ENCODE measurements around the gene SNX27. TPM values are rescaled to one million over a fixed set of nuclear protein-coding genes. Genes with fewer than 3 reads are reported as not detected.

The SNX27 gene
- total RNA-seq, 1 experiment from 2014 or later = 56.0 TPM

DNA sequence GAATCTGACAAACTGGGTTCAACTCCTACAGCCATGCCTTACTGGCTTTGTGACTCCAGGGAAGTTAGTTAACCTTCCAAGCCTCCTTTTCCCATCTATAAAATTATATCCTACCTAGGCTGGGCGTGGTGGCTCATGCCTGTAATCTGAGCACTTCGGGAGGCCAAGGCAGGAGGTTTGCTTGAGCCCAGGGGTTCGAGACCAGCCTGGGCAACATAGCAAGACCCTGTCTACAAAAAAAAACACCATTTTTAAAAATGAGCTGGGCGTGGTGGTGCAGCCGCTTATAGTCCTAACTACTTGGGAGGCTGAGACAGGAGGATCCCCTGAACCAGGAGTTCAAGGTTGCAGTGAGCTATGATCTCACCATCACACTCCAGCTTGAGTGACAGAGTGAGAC is 89.7 kb downstream of the SNX27 start:
- ChIA-PET CTCF (interaction anchor here (1.0 kb wide), 1 partner anchor 14 kb away, joined by 3 read pairs; no protein-coding TSS in a partner anchor), POLR2A (no interaction called here)
- DNase-seq (ENCODE audit: low spot score) = no peak
- H3K27ac Mint-ChIP-seq = no peak overlapping the region
- TF ChIP-seq, protein P1, sequence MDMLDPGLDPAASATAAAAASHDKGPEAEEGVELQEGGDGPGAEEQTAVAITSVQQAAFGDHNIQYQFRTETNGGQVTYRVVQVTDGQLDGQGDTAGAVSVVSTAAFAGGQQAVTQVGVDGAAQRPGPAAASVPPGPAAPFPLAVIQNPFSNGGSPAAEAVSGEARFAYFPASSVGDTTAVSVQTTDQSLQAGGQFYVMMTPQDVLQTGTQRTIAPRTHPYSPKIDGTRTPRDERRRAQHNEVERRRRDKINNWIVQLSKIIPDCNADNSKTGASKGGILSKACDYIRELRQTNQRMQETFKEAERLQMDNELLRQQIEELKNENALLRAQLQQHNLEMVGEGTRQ (CRISPR knock-in tag; IDR thresholded peaks at IDR 0.05) = no peak
- no peak for TF ChIP-seq EMX1 (CRISPR knock-in tag; IDR thresholded peaks at IDR 0.05)
- no peak for TF ChIP-seq IRF2 (CRISPR knock-in tag; IDR thresholded peaks at IDR 0.05; ENCODE audit: borderline replicate concordance, low read depth)
- TF ChIP-seq MYBL2 (CRISPR knock-in tag; IDR thresholded peaks at IDR 0.05) = no peak
- TF ChIP-seq, protein P2, sequence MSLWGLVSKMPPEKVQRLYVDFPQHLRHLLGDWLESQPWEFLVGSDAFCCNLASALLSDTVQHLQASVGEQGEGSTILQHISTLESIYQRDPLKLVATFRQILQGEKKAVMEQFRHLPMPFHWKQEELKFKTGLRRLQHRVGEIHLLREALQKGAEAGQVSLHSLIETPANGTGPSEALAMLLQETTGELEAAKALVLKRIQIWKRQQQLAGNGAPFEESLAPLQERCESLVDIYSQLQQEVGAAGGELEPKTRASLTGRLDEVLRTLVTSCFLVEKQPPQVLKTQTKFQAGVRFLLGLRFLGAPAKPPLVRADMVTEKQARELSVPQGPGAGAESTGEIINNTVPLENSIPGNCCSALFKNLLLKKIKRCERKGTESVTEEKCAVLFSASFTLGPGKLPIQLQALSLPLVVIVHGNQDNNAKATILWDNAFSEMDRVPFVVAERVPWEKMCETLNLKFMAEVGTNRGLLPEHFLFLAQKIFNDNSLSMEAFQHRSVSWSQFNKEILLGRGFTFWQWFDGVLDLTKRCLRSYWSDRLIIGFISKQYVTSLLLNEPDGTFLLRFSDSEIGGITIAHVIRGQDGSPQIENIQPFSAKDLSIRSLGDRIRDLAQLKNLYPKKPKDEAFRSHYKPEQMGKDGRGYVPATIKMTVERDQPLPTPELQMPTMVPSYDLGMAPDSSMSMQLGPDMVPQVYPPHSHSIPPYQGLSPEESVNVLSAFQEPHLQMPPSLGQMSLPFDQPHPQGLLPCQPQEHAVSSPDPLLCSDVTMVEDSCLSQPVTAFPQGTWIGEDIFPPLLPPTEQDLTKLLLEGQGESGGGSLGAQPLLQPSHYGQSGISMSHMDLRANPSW (CRISPR knock-in tag; conservative IDR thresholded peaks at IDR 0.05; ENCODE audit: low read depth) = no peak
- TF ChIP-seq, protein P3, sequence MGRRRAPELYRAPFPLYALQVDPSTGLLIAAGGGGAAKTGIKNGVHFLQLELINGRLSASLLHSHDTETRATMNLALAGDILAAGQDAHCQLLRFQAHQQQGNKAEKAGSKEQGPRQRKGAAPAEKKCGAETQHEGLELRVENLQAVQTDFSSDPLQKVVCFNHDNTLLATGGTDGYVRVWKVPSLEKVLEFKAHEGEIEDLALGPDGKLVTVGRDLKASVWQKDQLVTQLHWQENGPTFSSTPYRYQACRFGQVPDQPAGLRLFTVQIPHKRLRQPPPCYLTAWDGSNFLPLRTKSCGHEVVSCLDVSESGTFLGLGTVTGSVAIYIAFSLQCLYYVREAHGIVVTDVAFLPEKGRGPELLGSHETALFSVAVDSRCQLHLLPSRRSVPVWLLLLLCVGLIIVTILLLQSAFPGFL (CRISPR knock-in tag; IDR thresholded peaks at IDR 0.05; ENCODE audit: borderline replicate concordance) = no peak
- TF ChIP-seq CREB1 (CRISPR knock-in tag; IDR thresholded peaks at IDR 0.05) = no peak
- no peak for TF ChIP-seq NR1H2 (CRISPR knock-in tag; IDR thresholded peaks at IDR 0.05)
- TF ChIP-seq, protein P4, sequence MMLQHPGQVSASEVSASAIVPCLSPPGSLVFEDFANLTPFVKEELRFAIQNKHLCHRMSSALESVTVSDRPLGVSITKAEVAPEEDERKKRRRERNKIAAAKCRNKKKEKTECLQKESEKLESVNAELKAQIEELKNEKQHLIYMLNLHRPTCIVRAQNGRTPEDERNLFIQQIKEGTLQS (CRISPR knock-in tag; conservative IDR thresholded peaks at IDR 0.05) = no peak
- H3K4me1 Mint-ChIP-seq = no peaks in the 10 kb centered on the region
- no peak overlapping the region for H3K4me3 Mint-ChIP-seq
- H3K27me3 Mint-ChIP-seq (ENCODE audit: low read depth) = no peaks in the 10 kb centered on the region
- no peaks in the 10 kb centered on the region for H3K9me3 Mint-ChIP-seq
- peaks cover 18% of the 10 kb centered on the region for H3K36me3 Mint-ChIP-seq
- no peak for ATAC-seq

DNA sequence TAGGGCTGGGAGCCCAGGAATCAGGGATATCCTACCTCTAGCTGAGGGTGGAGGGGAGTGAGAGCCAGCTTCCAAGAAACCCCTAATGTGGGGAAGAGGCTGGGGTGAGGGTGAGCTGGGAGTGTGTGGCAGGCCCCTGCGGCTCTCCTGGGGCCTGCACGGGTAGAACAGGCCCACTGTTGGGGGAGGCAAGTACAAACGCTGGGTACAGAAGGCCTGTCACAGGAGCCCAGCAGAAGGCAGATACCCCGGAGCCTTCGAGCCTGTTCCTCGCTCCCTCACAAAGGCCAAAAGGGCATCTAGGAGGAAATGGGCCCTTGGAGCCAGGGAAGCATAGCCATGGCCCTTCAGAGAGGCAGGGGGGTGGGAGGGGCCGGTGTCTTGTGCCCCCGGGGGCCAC is 91.1 kb downstream of the SNX27 start:
- no peak; the same call in 1 of the 2 replicates for ATAC-seq
- CTCF ChIA-PET = no interaction called here
- H3K36me3 Mint-ChIP-seq = peaks cover 18% of the 10 kb centered on the region
- no peak for DNase-seq (ENCODE audit: low spot score)
- H3K4me1 Mint-ChIP-seq = no peaks in the 10 kb centered on the region
- H3K27ac Mint-ChIP-seq = peak overlapping the region; percentile 13
- POLR2A ChIA-PET = no interaction called here
- H3K27me3 Mint-ChIP-seq (ENCODE audit: low read depth) = no peaks in the 10 kb centered on the region
- TF ChIP-seq, protein P5, sequence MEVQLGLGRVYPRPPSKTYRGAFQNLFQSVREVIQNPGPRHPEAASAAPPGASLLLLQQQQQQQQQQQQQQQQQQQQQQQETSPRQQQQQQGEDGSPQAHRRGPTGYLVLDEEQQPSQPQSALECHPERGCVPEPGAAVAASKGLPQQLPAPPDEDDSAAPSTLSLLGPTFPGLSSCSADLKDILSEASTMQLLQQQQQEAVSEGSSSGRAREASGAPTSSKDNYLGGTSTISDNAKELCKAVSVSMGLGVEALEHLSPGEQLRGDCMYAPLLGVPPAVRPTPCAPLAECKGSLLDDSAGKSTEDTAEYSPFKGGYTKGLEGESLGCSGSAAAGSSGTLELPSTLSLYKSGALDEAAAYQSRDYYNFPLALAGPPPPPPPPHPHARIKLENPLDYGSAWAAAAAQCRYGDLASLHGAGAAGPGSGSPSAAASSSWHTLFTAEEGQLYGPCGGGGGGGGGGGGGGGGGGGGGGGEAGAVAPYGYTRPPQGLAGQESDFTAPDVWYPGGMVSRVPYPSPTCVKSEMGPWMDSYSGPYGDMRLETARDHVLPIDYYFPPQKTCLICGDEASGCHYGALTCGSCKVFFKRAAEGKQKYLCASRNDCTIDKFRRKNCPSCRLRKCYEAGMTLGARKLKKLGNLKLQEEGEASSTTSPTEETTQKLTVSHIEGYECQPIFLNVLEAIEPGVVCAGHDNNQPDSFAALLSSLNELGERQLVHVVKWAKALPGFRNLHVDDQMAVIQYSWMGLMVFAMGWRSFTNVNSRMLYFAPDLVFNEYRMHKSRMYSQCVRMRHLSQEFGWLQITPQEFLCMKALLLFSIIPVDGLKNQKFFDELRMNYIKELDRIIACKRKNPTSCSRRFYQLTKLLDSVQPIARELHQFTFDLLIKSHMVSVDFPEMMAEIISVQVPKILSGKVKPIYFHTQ (CRISPR knock-in tag; IDR thresholded peaks at IDR 0.05) = no peak
- TF ChIP-seq GRHL2 (CRISPR knock-in tag; IDR thresholded peaks at IDR 0.05; ENCODE audit: insufficient replicate concordance, severe bottlenecking) (no peak), FOXJ3 (CRISPR knock-in tag; IDR thresholded peaks at IDR 0.05; ENCODE audit: borderline replicate concordance) (no peak), GTF2I (CRISPR knock-in tag; conservative IDR thresholded peaks at IDR 0.05) (no peak), CREB1 (CRISPR knock-in tag; IDR thresholded peaks at IDR 0.05) (no peak)
- TF ChIP-seq, protein P6, sequence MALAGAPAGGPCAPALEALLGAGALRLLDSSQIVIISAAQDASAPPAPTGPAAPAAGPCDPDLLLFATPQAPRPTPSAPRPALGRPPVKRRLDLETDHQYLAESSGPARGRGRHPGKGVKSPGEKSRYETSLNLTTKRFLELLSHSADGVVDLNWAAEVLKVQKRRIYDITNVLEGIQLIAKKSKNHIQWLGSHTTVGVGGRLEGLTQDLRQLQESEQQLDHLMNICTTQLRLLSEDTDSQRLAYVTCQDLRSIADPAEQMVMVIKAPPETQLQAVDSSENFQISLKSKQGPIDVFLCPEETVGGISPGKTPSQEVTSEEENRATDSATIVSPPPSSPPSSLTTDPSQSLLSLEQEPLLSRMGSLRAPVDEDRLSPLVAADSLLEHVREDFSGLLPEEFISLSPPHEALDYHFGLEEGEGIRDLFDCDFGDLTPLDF (CRISPR knock-in tag; IDR thresholded peaks at IDR 0.05) = no peak
- TF ChIP-seq, protein P7, sequence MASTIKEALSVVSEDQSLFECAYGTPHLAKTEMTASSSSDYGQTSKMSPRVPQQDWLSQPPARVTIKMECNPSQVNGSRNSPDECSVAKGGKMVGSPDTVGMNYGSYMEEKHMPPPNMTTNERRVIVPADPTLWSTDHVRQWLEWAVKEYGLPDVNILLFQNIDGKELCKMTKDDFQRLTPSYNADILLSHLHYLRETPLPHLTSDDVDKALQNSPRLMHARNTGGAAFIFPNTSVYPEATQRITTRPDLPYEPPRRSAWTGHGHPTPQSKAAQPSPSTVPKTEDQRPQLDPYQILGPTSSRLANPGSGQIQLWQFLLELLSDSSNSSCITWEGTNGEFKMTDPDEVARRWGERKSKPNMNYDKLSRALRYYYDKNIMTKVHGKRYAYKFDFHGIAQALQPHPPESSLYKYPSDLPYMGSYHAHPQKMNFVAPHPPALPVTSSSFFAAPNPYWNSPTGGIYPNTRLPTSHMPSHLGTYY (CRISPR knock-in tag; IDR thresholded peaks at IDR 0.05) = no peak
- TF ChIP-seq, protein P8, sequence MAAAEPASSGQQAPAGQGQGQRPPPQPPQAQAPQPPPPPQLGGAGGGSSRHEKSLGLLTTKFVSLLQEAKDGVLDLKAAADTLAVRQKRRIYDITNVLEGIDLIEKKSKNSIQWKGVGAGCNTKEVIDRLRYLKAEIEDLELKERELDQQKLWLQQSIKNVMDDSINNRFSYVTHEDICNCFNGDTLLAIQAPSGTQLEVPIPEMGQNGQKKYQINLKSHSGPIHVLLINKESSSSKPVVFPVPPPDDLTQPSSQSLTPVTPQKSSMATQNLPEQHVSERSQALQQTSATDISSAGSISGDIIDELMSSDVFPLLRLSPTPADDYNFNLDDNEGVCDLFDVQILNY (CRISPR knock-in tag; IDR thresholded peaks at IDR 0.05) = no peak
- no peaks in the 10 kb centered on the region for H3K9me3 Mint-ChIP-seq
- no peak overlapping the region for H3K4me3 Mint-ChIP-seq

Measured in WTC11 (cell line).